Measurements from ENCODE around the gene FMN1. TPM values are rescaled to one million over a fixed set of nuclear protein-coding genes. Genes with fewer than 3 reads are reported as not detected.

Gene FMN1
- total RNA-seq, 1 donor from 2014 or later, result 1.6 TPM

- Mint-ChIP-seq H3K4me1 (no peaks in the 10 kb centered on the region), H3K27ac (no peak overlapping the region)
These were observed 274.6 kb downstream of the FMN1 start for GRCh38 chr15:32919749-32920414.

GRCh38 chr15:32918547-32918946 lies 276.0 kb downstream of the FMN1 start:
- TF ChIP-seq CTCF (IDR thresholded peaks at IDR 0.05; ENCODE audit: unreplicated experiment), result no peak
- DNase-seq (ENCODE audit: low spot score in 2 of 2, unreplicated experiment in 2 of 2), result no peak
- no peak overlapping the region for H3K27ac Mint-ChIP-seq
- no peaks in the 10 kb centered on the region for H3K27me3 Mint-ChIP-seq (ENCODE audit: low read depth)
- H3K9me3 Mint-ChIP-seq, result no peaks in the 10 kb centered on the region
- H3K36me3 Mint-ChIP-seq, result no peaks in the 10 kb centered on the region
- H3K4me3 Mint-ChIP-seq, result no peak overlapping the region
- no peaks in the 10 kb centered on the region for H3K4me1 Mint-ChIP-seq

More at GRCh38 chr15:32919749-32920414, 274.6 kb downstream of the FMN1 start:
- no peak for TF ChIP-seq CTCF (IDR thresholded peaks at IDR 0.05; ENCODE audit: unreplicated experiment)
- no peak overlapping the region for H3K4me3 Mint-ChIP-seq
- H3K9me3 Mint-ChIP-seq, result no peaks in the 10 kb centered on the region
- no peaks in the 10 kb centered on the region for H3K36me3 Mint-ChIP-seq
- H3K27me3 Mint-ChIP-seq (ENCODE audit: low read depth), result no peaks in the 10 kb centered on the region
- no peak for DNase-seq (ENCODE audit: low spot score in 2 of 2, unreplicated experiment in 2 of 2)

- H3K4me3 Mint-ChIP-seq, result no peak overlapping the region
- no peaks in the 10 kb centered on the region for H3K9me3 Mint-ChIP-seq
- H3K27ac Mint-ChIP-seq, result no peak overlapping the region
- H3K36me3 Mint-ChIP-seq, result no peaks in the 10 kb centered on the region
- H3K4me1 Mint-ChIP-seq, result no peaks in the 10 kb centered on the region
- no peaks in the 10 kb centered on the region for H3K27me3 Mint-ChIP-seq (ENCODE audit: low read depth)
- no peak for DNase-seq (ENCODE audit: low spot score in 2 of 2, unreplicated experiment in 2 of 2)
- TF ChIP-seq CTCF (IDR thresholded peaks at IDR 0.05; ENCODE audit: unreplicated experiment), result no peak
These were observed 283.7 kb downstream of the FMN1 start for GRCh38 chr15:32910839-32911238.

- H3K9me3 Mint-ChIP-seq, result no peaks in the 10 kb centered on the region
- H3K4me3 Mint-ChIP-seq, result no peak overlapping the region
- no peaks in the 10 kb centered on the region for H3K27me3 Mint-ChIP-seq (ENCODE audit: low read depth)
- no peaks in the 10 kb centered on the region for H3K36me3 Mint-ChIP-seq
- H3K4me1 Mint-ChIP-seq, result no peaks in the 10 kb centered on the region
- no peak overlapping the region for H3K27ac Mint-ChIP-seq
- no peak for TF ChIP-seq CTCF (IDR thresholded peaks at IDR 0.05; ENCODE audit: unreplicated experiment)
- DNase-seq (ENCODE audit: low spot score in 2 of 2, unreplicated experiment in 2 of 2), result no peak
These were observed 285.1 kb downstream of the FMN1 start for GRCh38 chr15:32909431-32909830.

GRCh38 chr15:32908872-32909271 lies 285.6 kb downstream of the FMN1 start:
- H3K9me3 Mint-ChIP-seq, result no peaks in the 10 kb centered on the region
- no peak for DNase-seq (ENCODE audit: low spot score in 2 of 2, unreplicated experiment in 2 of 2)
- no peak for TF ChIP-seq CTCF (IDR thresholded peaks at IDR 0.05; ENCODE audit: unreplicated experiment)
- no peak overlapping the region for H3K4me3 Mint-ChIP-seq
- H3K27ac Mint-ChIP-seq, result no peak overlapping the region
- peaks cover 1% of the 10 kb centered on the region for H3K27me3 Mint-ChIP-seq (ENCODE audit: low read depth)
- H3K4me1 Mint-ChIP-seq, result no peaks in the 10 kb centered on the region
- H3K36me3 Mint-ChIP-seq, result no peaks in the 10 kb centered on the region

All from mesothelial cell of epicardium (in vitro differentiated cells).